IgD-negative memory B cell (primary cell): ENCODE data around the gene SKIC2. TPM values are rescaled to one million over a fixed set of nuclear protein-coding genes. Genes with fewer than 3 reads are reported as not detected.
A peak's percentile ranks its signal among the peaks of the same experiment; 100 is the strongest.
"Not testable (repeated sequence)": the region's sequence is repeated elsewhere in the genome, so short reads cannot be mapped to it uniquely, and the experiment has no call there.

ENCODE experiments used
- H3K27ac Mint-ChIP-seq, 3 donors: one replicate each; pipeline ENCODE4 v1.8.0; 2020 to 2022; ENCODE audit warnings: mild to moderate bottlenecking in 3 of 3, mixed read lengths in 3 of 3, moderate library complexity in 1 of 3
- H3K27me3 Mint-ChIP-seq: one replicate; pipeline ENCODE4 v1.8.0; 2021; ENCODE audit warnings: mixed read lengths
- H3K36me3 Mint-ChIP-seq: one replicate; pipeline ENCODE4 v1.8.0; 2020; ENCODE audit warnings: mild to moderate bottlenecking, mixed read lengths
- H3K4me1 Mint-ChIP-seq, 3 donors: one replicate each; pipeline ENCODE4 v1.8.0; 2020 to 2022; ENCODE audit warnings: mixed read lengths in 3 of 3, mild to moderate bottlenecking in 1 of 3
- H3K4me3 Mint-ChIP-seq, 4 donors: one replicate each; pipeline ENCODE4 v1.8.0; 2020 to 2022; ENCODE audit warnings: mild to moderate bottlenecking in 4 of 4, mixed read lengths in 4 of 4, moderate library complexity in 3 of 4
- H3K9me3 Mint-ChIP-seq, 3 donors: one replicate each; pipeline ENCODE4 v1.8.0; 2020 to 2021; ENCODE audit warnings: mixed read lengths in 3 of 3, mild to moderate bottlenecking in 1 of 3
- polyA plus RNA-seq: library from polyadenylated mRNA; unstranded; fragments of 300-500 nt; fragmentation: Illumina TruSeq; gene quantifications from one replicate; pipeline ENCODE4 v1.2.3, GENCODE V29; 2021

SKIC2 gene
- polyA plus RNA-seq, 1 donor from 2014 or later = 12.7 TPM

GRCh38 chr6:31932137-31932536, 26.8 kb upstream of the SKIC2 start:
- not testable (repeated sequence) for H3K4me1 Mint-ChIP-seq, H3K27me3 Mint-ChIP-seq, H3K27ac Mint-ChIP-seq, H3K36me3 Mint-ChIP-seq, H3K9me3 Mint-ChIP-seq, H3K4me3 Mint-ChIP-seq

- no peaks in the 10 kb centered on the region for H3K9me3 Mint-ChIP-seq
- no peak overlapping the region for H3K27ac Mint-ChIP-seq
- H3K36me3 Mint-ChIP-seq = no peaks in the 10 kb centered on the region
- H3K4me1 Mint-ChIP-seq = no peaks in the 10 kb centered on the region
- H3K27me3 Mint-ChIP-seq = peaks cover 4% of the 10 kb centered on the region
- H3K4me3 Mint-ChIP-seq = no peak overlapping the region
These were observed 25.4 kb upstream of the SKIC2 start for GRCh38 chr6:31933537-31933936.

GRCh38 chr6:31935021-31935420, 24.0 kb upstream of the SKIC2 start:
- H3K27me3 Mint-ChIP-seq = peaks cover 4% of the 10 kb centered on the region
- no peak overlapping the region for H3K27ac Mint-ChIP-seq
- H3K36me3 Mint-ChIP-seq = no peaks in the 10 kb centered on the region
- no peaks in the 10 kb centered on the region for H3K9me3 Mint-ChIP-seq
- H3K4me1 Mint-ChIP-seq = no peaks in the 10 kb centered on the region
- H3K4me3 Mint-ChIP-seq = no peak overlapping the region

- H3K27ac Mint-ChIP-seq = no peak overlapping the region
- no peaks in the 10 kb centered on the region for H3K9me3 Mint-ChIP-seq
- peaks cover 4% of the 10 kb centered on the region for H3K27me3 Mint-ChIP-seq
- no peaks in the 10 kb centered on the region for H3K36me3 Mint-ChIP-seq
- no peaks in the 10 kb centered on the region for H3K4me1 Mint-ChIP-seq
- no peak overlapping the region for H3K4me3 Mint-ChIP-seq
These were observed 23.2 kb upstream of the SKIC2 start for GRCh38 chr6:31935823-31936222.

- H3K4me1 Mint-ChIP-seq = no peaks in the 10 kb centered on the region
- H3K9me3 Mint-ChIP-seq = no peaks in the 10 kb centered on the region
- no peak overlapping the region for H3K27ac Mint-ChIP-seq
- H3K4me3 Mint-ChIP-seq = no peak overlapping the region
- peaks cover 23% of the 10 kb centered on the region for H3K27me3 Mint-ChIP-seq
- no peaks in the 10 kb centered on the region for H3K36me3 Mint-ChIP-seq
These were observed 18.7 kb upstream of the SKIC2 start for GRCh38 chr6:31940256-31940664.

GRCh38 chr6:31943742-31944141, 15.2 kb upstream of the SKIC2 start:
- Mint-ChIP-seq H3K4me3 (no peak overlapping the region), H3K27ac (no peak overlapping the region), H3K27me3 (peaks cover 26% of the 10 kb centered on the region), H3K4me1 (no peaks in the 10 kb centered on the region), H3K9me3 (no peaks in the 10 kb centered on the region), H3K36me3 (no peaks in the 10 kb centered on the region)

GRCh38 chr6:31945154-31945506, 13.8 kb upstream of the SKIC2 start:
- Mint-ChIP-seq H3K4me3 (no peak overlapping the region), H3K9me3 (no peaks in the 10 kb centered on the region), H3K36me3 (no peaks in the 10 kb centered on the region), H3K27me3 (peaks cover 26% of the 10 kb centered on the region), H3K4me1 (no peaks in the 10 kb centered on the region), H3K27ac (peak overlapping the region in 1 of 3 donors; percentile 5)

- no peaks in the 10 kb centered on the region for H3K4me1 Mint-ChIP-seq
- peak within 1 kb of the TSS in 1 of 3 donors; percentile 5 for H3K27ac Mint-ChIP-seq
- H3K27me3 Mint-ChIP-seq = peaks cover 26% of the 10 kb centered on the region
- no peaks in the 10 kb centered on the region for H3K36me3 Mint-ChIP-seq
- no peaks in the 10 kb centered on the region for H3K9me3 Mint-ChIP-seq
- H3K4me3 Mint-ChIP-seq = no peak within 1 kb of the TSS
These were observed 13.2 kb upstream of the SKIC2 start, which contains the start of gene CFB for GRCh38 chr6:31945507-31946369. TSS of gene CFB (plus strand) at chr6:31946095. CDS start at chr6:31946222, 127 bp downstream.

GRCh38 chr6:31946370-31946885, 12.5 kb upstream of the SKIC2 start:
- peaks cover 26% of the 10 kb centered on the region for H3K27me3 Mint-ChIP-seq
- no peaks in the 10 kb centered on the region for H3K4me1 Mint-ChIP-seq
- H3K27ac Mint-ChIP-seq = no peak overlapping the region
- no peak overlapping the region for H3K4me3 Mint-ChIP-seq
- no peaks in the 10 kb centered on the region for H3K36me3 Mint-ChIP-seq
- no peaks in the 10 kb centered on the region for H3K9me3 Mint-ChIP-seq

GRCh38 chr6:31947070-31947675, 11.8 kb upstream of the SKIC2 start:
- Mint-ChIP-seq H3K4me3 (no peak overlapping the region), H3K9me3 (no peaks in the 10 kb centered on the region), H3K27me3 (peaks cover 24% of the 10 kb centered on the region), H3K4me1 (no peaks in the 10 kb centered on the region), H3K36me3 (no peaks in the 10 kb centered on the region), H3K27ac (no peak overlapping the region)

- H3K27me3 Mint-ChIP-seq = peaks cover 17% of the 10 kb centered on the region
- H3K4me1 Mint-ChIP-seq = no peaks in the 10 kb centered on the region
- H3K9me3 Mint-ChIP-seq = no peaks in the 10 kb centered on the region
- H3K36me3 Mint-ChIP-seq = no peaks in the 10 kb centered on the region
- no peak overlapping the region for H3K4me3 Mint-ChIP-seq
- no peak overlapping the region for H3K27ac Mint-ChIP-seq
These were observed 11.1 kb upstream of the SKIC2 start for GRCh38 chr6:31947864-31948263.

GRCh38 chr6:31948306-31948705, 10.7 kb upstream of the SKIC2 start:
- H3K9me3 Mint-ChIP-seq = no peaks in the 10 kb centered on the region
- H3K27ac Mint-ChIP-seq = no peak overlapping the region
- no peaks in the 10 kb centered on the region for H3K4me1 Mint-ChIP-seq
- H3K27me3 Mint-ChIP-seq = peaks cover 17% of the 10 kb centered on the region
- no peak overlapping the region for H3K4me3 Mint-ChIP-seq
- no peaks in the 10 kb centered on the region for H3K36me3 Mint-ChIP-seq

- Mint-ChIP-seq H3K27me3 (peaks cover 15% of the 10 kb centered on the region), H3K36me3 (no peaks in the 10 kb centered on the region), H3K4me3 (no peak overlapping the region), H3K4me1 (no peaks in the 10 kb centered on the region), H3K9me3 (no peaks in the 10 kb centered on the region), H3K27ac (peak overlapping the region in 2 of 3 donors; percentile 14 to 75)
These were observed 10.1 kb upstream of the SKIC2 start for GRCh38 chr6:31948753-31949413.

GRCh38 chr6:31949926-31950548, 8.9 kb upstream of the SKIC2 start:
- H3K27ac Mint-ChIP-seq = no peak overlapping the region
- peaks cover 5% of the 10 kb centered on the region for H3K27me3 Mint-ChIP-seq
- no peaks in the 10 kb centered on the region for H3K4me1 Mint-ChIP-seq
- H3K4me3 Mint-ChIP-seq = no peak overlapping the region
- no peaks in the 10 kb centered on the region for H3K9me3 Mint-ChIP-seq
- peaks cover 2% of the 10 kb centered on the region for H3K36me3 Mint-ChIP-seq
